GDM1 (cell line): ENCODE results near the gene SOX6.

ENCODE experiments used
- DNase-seq: peaks from one replicate; lab custom pipeline; 2025; lab: John Stamatoyannopoulos, UW

The SOX6 gene

GRCh38 chr11:16186680-16187079 is 169.7 kb downstream of the SOX6 start:
- DNase-seq: no peak

GRCh38 chr11:16185042-16185441 is 171.3 kb downstream of the SOX6 start:
- no peak for DNase-seq

- DNase-seq: no peak
These were observed 171.8 kb downstream of the SOX6 start for GRCh38 chr11:16184588-16184987.

- DNase-seq: no peak
These were observed 173.8 kb downstream of the SOX6 start for GRCh38 chr11:16182553-16182952.

- DNase-seq: no peak
These were observed 175.5 kb downstream of the SOX6 start for GRCh38 chr11:16180868-16181267.

GRCh38 chr11:16179676-16180075 is 176.7 kb downstream of the SOX6 start:
- no peak for DNase-seq

- DNase-seq: no peak
These were observed 178.1 kb downstream of the SOX6 start for GRCh38 chr11:16178273-16178672.

GRCh38 chr11:16177688-16178087 is 178.7 kb downstream of the SOX6 start:
- DNase-seq: no peak

GRCh38 chr11:16173798-16174197 is 182.5 kb downstream of the SOX6 start:
- no peak for DNase-seq

GRCh38 chr11:16171882-16172281 is 184.5 kb downstream of the SOX6 start:
- DNase-seq: no peak

GRCh38 chr11:16169956-16170847 is 186.1 kb downstream of the SOX6 start:
- DNase-seq: no peak

- DNase-seq: no peak
These were observed 186.8 kb downstream of the SOX6 start for GRCh38 chr11:16169541-16169940.

- DNase-seq: no peak
These were observed 188.4 kb downstream of the SOX6 start for GRCh38 chr11:16167706-16168487.

GRCh38 chr11:16166571-16166970 is 189.8 kb downstream of the SOX6 start:
- DNase-seq: no peak

GRCh38 chr11:16160146-16160545 is 196.2 kb downstream of the SOX6 start:
- no peak for DNase-seq

GRCh38 chr11:16158426-16158994 is 197.8 kb downstream of the SOX6 start:
- no peak for DNase-seq

- DNase-seq: no peak
These were observed 199.0 kb downstream of the SOX6 start for GRCh38 chr11:16157327-16157726.

GRCh38 chr11:16155448-16155847 is 200.9 kb downstream of the SOX6 start:
- no peak for DNase-seq

- no peak for DNase-seq
These were observed 201.5 kb downstream of the SOX6 start for GRCh38 chr11:16154715-16155396.

- DNase-seq: no peak
These were observed 202.4 kb downstream of the SOX6 start for GRCh38 chr11:16153951-16154350.

- no peak for DNase-seq
These were observed 205.2 kb downstream of the SOX6 start for GRCh38 chr11:16151138-16151537.

- DNase-seq: no peak
These were observed 206.9 kb downstream of the SOX6 start for GRCh38 chr11:16149476-16149875.
